Hepatocyte (in vitro differentiated cells): ENCODE results near the gene NCOA3. TPM values are rescaled to one million over a fixed set of nuclear protein-coding genes. Genes with fewer than 3 reads are reported as not detected.

Source experiments
- DNase-seq: peaks from one replicate; pipeline ENCODE4 v3.0.0-alpha.2; 2016; ENCODE audit warnings: low spot score
- H2AFZ ChIP-seq: fragments of 200-600 bp; sonication (generic); 2 replicates; pipeline ENCODE4 v1.6.0; 2016; ENCODE audit warnings: antibody characterized with exemption, mild to moderate bottlenecking
- H3K27ac ChIP-seq: fragments of 200-600 bp; sonication (generic); 2 replicates; pipeline ENCODE4 v1.5.1; 2016; ENCODE audit warnings: mild to moderate bottlenecking
- H3K27me3 ChIP-seq: fragments of 200-600 bp; sonication (generic); 2 replicates; pipeline ENCODE4 v1.6.1; 2016
- H3K36me3 ChIP-seq: fragments of 200-600 bp; sonication (generic); replicated peaks from 2 replicates; pipeline ENCODE4 v1.5.1; 2016; ENCODE audit warnings: low read depth; ENCODE audit not compliant: insufficient read depth
- H3K4me1 ChIP-seq: fragments of 200-600 bp; sonication (generic); 2 replicates; pipeline ENCODE4 v1.5.1; 2016; ENCODE audit warnings: mild to moderate bottlenecking, moderate library complexity; ENCODE audit not compliant: insufficient read depth
- H3K4me2 ChIP-seq: fragments of 200-600 bp; sonication (generic); 2 replicates; pipeline ENCODE4 v1.6.0; 2016
- H3K4me3 ChIP-seq: fragments of 200-600 bp; sonication (generic); 2 replicates; pipeline ENCODE4 v1.5.1; 2016; ENCODE audit warnings: mild to moderate bottlenecking
- H3K79me2 ChIP-seq: fragments of 200-600 bp; sonication (generic); 2 replicates; pipeline ENCODE4 v1.6.0; 2017; ENCODE audit warnings: mild to moderate bottlenecking
- H3K9me2 ChIP-seq: fragments of 200-600 bp; sonication (generic); replicated peaks from 2 replicates; pipeline ENCODE4 v1.6.0; 2017; ENCODE audit warnings: mild to moderate bottlenecking; ENCODE audit not compliant: insufficient read depth
- H3K9me3 ChIP-seq: fragments of 200-600 bp; sonication (generic); 2 replicates; pipeline ENCODE4 v1.5.1; 2016; ENCODE audit warnings: low read depth, mild to moderate bottlenecking
- H4K20me1 ChIP-seq: fragments of 200-600 bp; sonication (generic); 2 replicates; pipeline ENCODE4 v1.6.0; 2016; ENCODE audit warnings: mild to moderate bottlenecking; ENCODE audit not compliant: insufficient read depth, poor library complexity, severe bottlenecking
- CTCF ChIP-seq: fragments of 200-600 bp; sonication (generic); IDR thresholded peaks from 2 replicates; pipeline ENCODE4 v1.5.1; 2016; ENCODE audit warnings: antibody characterized with exemption, mild to moderate bottlenecking; ENCODE audit not compliant: poor library complexity
- EZH2 ChIP-seq: fragments of 200-600 bp; sonication (generic); IDR thresholded peaks from 2 replicates; pipeline ENCODE4 v1.6.1; 2016; ENCODE audit warnings: antibody characterized with exemption, mild to moderate bottlenecking, borderline replicate concordance
- EZH2phosphoT487 ChIP-seq: fragments of 200-600 bp; sonication (generic); IDR thresholded peaks from one replicate; pipeline ENCODE4 v1.6.1; 2018; ENCODE audit warnings: antibody characterized with exemption, mild to moderate bottlenecking, low read depth, moderate library complexity; ENCODE audit not compliant: unreplicated experiment, severe bottlenecking
- WGBS: methylation state at CpG from one replicate; pipeline ENCODE4 v1.1.6; 2016; ENCODE audit warnings: low lambda C conversion rate; ENCODE audit errors: missing lambda C conversion rate; 5-methylcytosine and 5-hydroxymethylcytosine counted together
- polyA plus RNA-seq: library from polyadenylated mRNA; unstranded; fragments of >200 nt; fragmentation: Nextera tagmentation; extraction: Ambion mirVana; gene quantifications from 2 replicates; pipeline ENCODE4 v1.2.1, GENCODE V29; 2016
- total RNA-seq: library from RNA; depleted of rRNA; stranded (reverse); fragments of >200 nt; gene quantifications from 2 replicates; pipeline ENCODE4 v1.2.3, GENCODE V29; 2014

Gene NCOA3
- total and polyA plus RNA-seq, 2 experiments from 2014 or later = 12.7 to 28.6 TPM

GRCh38 chr20:47694021-47694818 is 192.5 kb downstream of the NCOA3 start:
- DNase-seq = no peak
- WGBS = 99% methylated on average over 18 of the region's 21 CpGs
- H3K4me1 ChIP-seq = no peaks in the 10 kb centered on the region
- H3K4me2 ChIP-seq = no peak overlapping the region
- H3K9me3 ChIP-seq = peaks cover 4% of the 10 kb centered on the region
- H2AFZ ChIP-seq = no peak overlapping the region
- no peaks in the 10 kb centered on the region for H3K9me2 ChIP-seq
- no peaks in the 10 kb centered on the region for H3K27me3 ChIP-seq
- H4K20me1 ChIP-seq = no peaks in the 10 kb centered on the region
- H3K79me2 ChIP-seq = no peaks in the 10 kb centered on the region
- H3K36me3 ChIP-seq = no peaks in the 10 kb centered on the region
- H3K27ac ChIP-seq = no peak overlapping the region
- no peak for TF ChIP-seq CTCF
- H3K4me3 ChIP-seq = no peak overlapping the region

- WGBS = 98% methylated on average over 11 of the region's 11 CpGs
- no peak overlapping the region for H3K27ac ChIP-seq
- H3K79me2 ChIP-seq = no peaks in the 10 kb centered on the region
- H3K27me3 ChIP-seq = no peaks in the 10 kb centered on the region
- no peaks in the 10 kb centered on the region for H3K9me3 ChIP-seq
- H3K9me2 ChIP-seq = no peaks in the 10 kb centered on the region
- H3K4me2 ChIP-seq = no peak overlapping the region
- H3K4me1 ChIP-seq = no peaks in the 10 kb centered on the region
- no peak for DNase-seq
- no peak overlapping the region for H3K4me3 ChIP-seq
- no peaks in the 10 kb centered on the region for H3K36me3 ChIP-seq
- TF ChIP-seq CTCF = no peak
- no peak for TF ChIP-seq EZH2
- TF ChIP-seq EZH2phosphoT487 = no peak
- no peaks in the 10 kb centered on the region for H4K20me1 ChIP-seq
- H2AFZ ChIP-seq = no peak overlapping the region
Observed at GRCh38 chr20:47696856-47697255, 195.2 kb downstream of the NCOA3 start.

- Histone ChIP-seq H3K36me3 (no peaks in the 10 kb centered on the region), H3K4me2 (no peak overlapping the region), H3K27me3 (no peaks in the 10 kb centered on the region), H3K4me3 (no peak overlapping the region), H3K27ac (no peak overlapping the region), H4K20me1 (no peaks in the 10 kb centered on the region), H3K9me2 (no peaks in the 10 kb centered on the region), H3K79me2 (no peaks in the 10 kb centered on the region), H3K9me3 (no peaks in the 10 kb centered on the region), H2AFZ (no peak overlapping the region), H3K4me1 (no peaks in the 10 kb centered on the region)
- TF ChIP-seq EZH2phosphoT487 (no peak), CTCF (no peak), EZH2 (no peak)
- 98% methylated on average over 6 of the region's 6 CpGs for WGBS
- DNase-seq = no peak
Observed at GRCh38 chr20:47698142-47698541, 196.5 kb downstream of the NCOA3 start.
